C4-2B (cell line): Measurements from ENCODE around the gene C17orf113.

Experiments used
- CTCF ChIP-seq: fragments of 450-650 bp; conservative IDR thresholded peaks from 2 replicates; pipeline ENCODE4 v1.5.1; 2017; ENCODE audit warnings: mild to moderate bottlenecking
- ZFX ChIP-seq: fragments of 450-650 bp; IDR thresholded peaks from 2 replicates; pipeline ENCODE4 v1.6.1; 2017

- no peak for TF ChIP-seq CTCF
- no peak for TF ChIP-seq ZFX
Measured at GRCh38 chr17:42005166-42005565, 45.2 kb downstream of the C17orf113 start.
